Ishikawa (cell line): ENCODE data around the gene SAA1.

ENCODE experiments used
- CEBPB ChIP-seq: IDR thresholded peaks from 2 replicates; pipeline ENCODE4 v1.6.1; 2012
- CREB1 ChIP-seq: IDR thresholded peaks from 2 replicates; pipeline ENCODE4 v1.6.1; 2012; ENCODE audit warnings: low read depth
- EGR1 ChIP-seq: IDR thresholded peaks from 2 replicates; pipeline ENCODE4 v1.6.1; 2012
- EP300 ChIP-seq: IDR thresholded peaks from 2 replicates; pipeline ENCODE4 v1.6.1; 2012; ENCODE audit warnings: borderline replicate concordance
- FOXM1 ChIP-seq: IDR thresholded peaks from 2 replicates; pipeline ENCODE4 v1.6.1; 2012; ENCODE audit warnings: low read depth, borderline replicate concordance
- RAD21 ChIP-seq: IDR thresholded peaks from 2 replicates; pipeline ENCODE4 v1.6.1; 2012; ENCODE audit warnings: low read depth
- TAF1 ChIP-seq: IDR thresholded peaks from 2 replicates; pipeline ENCODE4 v1.6.1; 2012; ENCODE audit warnings: low read depth, mild to moderate bottlenecking
- TCF12 ChIP-seq: IDR thresholded peaks from 2 replicates; pipeline ENCODE4 v1.6.1; 2012; ENCODE audit warnings: low read depth
- TEAD4 ChIP-seq: IDR thresholded peaks from 2 replicates; pipeline ENCODE4 v1.6.1; 2012
- YY1 ChIP-seq: IDR thresholded peaks from 2 replicates; pipeline ENCODE4 v1.6.1; 2012; ENCODE audit warnings: low read depth
- ZBTB7A ChIP-seq: IDR thresholded peaks from 2 replicates; pipeline ENCODE4 v1.6.1; 2012; ENCODE audit warnings: low read depth
- TF ChIP-seq, protein P1 (sequence below): IDR thresholded peaks from 2 replicates; pipeline ENCODE4 v1.6.1; 2012
- TF ChIP-seq, protein P2 (sequence below): IDR thresholded peaks from 2 replicates; pipeline ENCODE4 v1.6.1; 2012; ENCODE audit warnings: low read depth, mild to moderate bottlenecking
- TF ChIP-seq, protein P3 (sequence below): IDR thresholded peaks from 2 replicates; pipeline ENCODE4 v1.6.1; 2012

DNA sequence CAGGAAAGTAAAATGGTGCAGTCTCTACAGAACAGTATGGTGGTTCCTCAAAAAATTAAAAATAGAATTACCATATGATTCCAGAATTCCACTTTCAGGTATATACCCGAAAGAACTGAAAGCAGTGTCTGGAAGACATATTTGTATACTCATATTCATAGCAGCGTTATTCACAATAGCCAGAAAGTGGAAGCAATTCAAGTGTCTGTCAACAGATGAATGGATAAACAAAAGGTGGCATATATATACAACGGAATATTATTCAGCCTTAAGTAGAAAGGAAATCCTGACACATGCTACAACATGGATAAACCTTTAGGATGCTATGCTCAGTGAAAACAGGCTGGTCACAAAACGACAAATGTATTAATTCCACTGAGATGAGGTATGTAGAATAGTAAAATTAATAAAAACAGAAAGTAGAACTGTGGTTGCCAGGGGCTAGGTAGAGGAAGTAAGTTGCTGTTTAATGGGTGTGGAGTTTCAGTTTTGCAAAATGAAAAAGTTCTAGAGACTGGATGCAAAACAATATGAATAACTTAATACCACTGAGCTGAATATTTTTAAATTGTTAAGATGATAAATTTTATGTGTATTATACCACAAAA is 14.5 kb downstream of the SAA1 start:
- TF ChIP-seq, protein P1, sequence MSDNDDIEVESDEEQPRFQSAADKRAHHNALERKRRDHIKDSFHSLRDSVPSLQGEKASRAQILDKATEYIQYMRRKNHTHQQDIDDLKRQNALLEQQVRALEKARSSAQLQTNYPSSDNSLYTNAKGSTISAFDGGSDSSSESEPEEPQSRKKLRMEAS: no peak
- no peak for TF ChIP-seq EP300
- no peak for TF ChIP-seq CREB1
- TF ChIP-seq EGR1: no peak
- TF ChIP-seq ZBTB7A: no peak
- TF ChIP-seq, protein P2, sequence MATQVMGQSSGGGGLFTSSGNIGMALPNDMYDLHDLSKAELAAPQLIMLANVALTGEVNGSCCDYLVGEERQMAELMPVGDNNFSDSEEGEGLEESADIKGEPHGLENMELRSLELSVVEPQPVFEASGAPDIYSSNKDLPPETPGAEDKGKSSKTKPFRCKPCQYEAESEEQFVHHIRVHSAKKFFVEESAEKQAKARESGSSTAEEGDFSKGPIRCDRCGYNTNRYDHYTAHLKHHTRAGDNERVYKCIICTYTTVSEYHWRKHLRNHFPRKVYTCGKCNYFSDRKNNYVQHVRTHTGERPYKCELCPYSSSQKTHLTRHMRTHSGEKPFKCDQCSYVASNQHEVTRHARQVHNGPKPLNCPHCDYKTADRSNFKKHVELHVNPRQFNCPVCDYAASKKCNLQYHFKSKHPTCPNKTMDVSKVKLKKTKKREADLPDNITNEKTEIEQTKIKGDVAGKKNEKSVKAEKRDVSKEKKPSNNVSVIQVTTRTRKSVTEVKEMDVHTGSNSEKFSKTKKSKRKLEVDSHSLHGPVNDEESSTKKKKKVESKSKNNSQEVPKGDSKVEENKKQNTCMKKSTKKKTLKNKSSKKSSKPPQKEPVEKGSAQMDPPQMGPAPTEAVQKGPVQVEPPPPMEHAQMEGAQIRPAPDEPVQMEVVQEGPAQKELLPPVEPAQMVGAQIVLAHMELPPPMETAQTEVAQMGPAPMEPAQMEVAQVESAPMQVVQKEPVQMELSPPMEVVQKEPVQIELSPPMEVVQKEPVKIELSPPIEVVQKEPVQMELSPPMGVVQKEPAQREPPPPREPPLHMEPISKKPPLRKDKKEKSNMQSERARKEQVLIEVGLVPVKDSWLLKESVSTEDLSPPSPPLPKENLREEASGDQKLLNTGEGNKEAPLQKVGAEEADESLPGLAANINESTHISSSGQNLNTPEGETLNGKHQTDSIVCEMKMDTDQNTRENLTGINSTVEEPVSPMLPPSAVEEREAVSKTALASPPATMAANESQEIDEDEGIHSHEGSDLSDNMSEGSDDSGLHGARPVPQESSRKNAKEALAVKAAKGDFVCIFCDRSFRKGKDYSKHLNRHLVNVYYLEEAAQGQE: no peak
- no peak for TF ChIP-seq RAD21
- TF ChIP-seq FOXM1: no peak
- no peak for TF ChIP-seq TAF1
- no peak for TF ChIP-seq CEBPB
- no peak for TF ChIP-seq YY1
- TF ChIP-seq, protein P3, sequence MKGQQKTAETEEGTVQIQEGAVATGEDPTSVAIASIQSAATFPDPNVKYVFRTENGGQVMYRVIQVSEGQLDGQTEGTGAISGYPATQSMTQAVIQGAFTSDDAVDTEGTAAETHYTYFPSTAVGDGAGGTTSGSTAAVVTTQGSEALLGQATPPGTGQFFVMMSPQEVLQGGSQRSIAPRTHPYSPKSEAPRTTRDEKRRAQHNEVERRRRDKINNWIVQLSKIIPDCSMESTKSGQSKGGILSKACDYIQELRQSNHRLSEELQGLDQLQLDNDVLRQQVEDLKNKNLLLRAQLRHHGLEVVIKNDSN: no peak
- TF ChIP-seq TEAD4: no peak
- TF ChIP-seq TCF12: no peak
